Measurements from ENCODE around the gene TDRD6. TPM values are rescaled to one million over a fixed set of nuclear protein-coding genes. Genes with fewer than 3 reads are reported as not detected.
"Not testable (repeated sequence)": the region's sequence is repeated elsewhere in the genome, so short reads cannot be mapped to it uniquely, and the experiment has no call there.

TDRD6 gene
- total RNA-seq, 2 experiments from 2014 or later = not detected

DNA sequence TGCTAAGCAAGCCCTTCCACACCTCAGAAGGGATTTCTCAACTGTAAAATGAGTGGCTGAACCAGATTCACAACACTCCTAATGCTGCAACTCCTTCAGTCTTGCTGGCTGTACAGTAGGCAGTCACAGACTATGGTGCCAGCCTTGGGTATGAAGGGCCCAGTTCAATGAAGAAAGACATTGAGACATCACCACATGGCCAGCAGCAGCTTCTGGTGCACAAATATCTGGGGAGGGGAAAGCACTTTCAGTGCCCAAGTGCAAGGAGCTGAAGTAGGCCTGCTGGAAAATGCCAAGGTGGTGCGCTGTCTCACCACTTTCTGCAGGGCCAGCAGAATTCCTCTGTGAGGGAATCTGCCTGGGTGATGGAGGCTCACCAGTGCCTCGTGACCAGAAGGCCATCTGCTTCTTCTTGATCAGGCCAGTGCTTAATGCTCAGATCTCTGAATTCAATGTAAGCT is 45.7 kb downstream of the TDRD6 start:
- no peaks in the 10 kb centered on the region for H3K36me3 Mint-ChIP-seq (ENCODE audit: low read depth)
- intact Hi-C loops (cut with micrococcal nuclease) = no loop called here
- DNase-seq = no peak
- CTCF ChIA-PET = no interaction called here
- peaks cover 54% of the 10 kb centered on the region for H3K27me3 Mint-ChIP-seq (ENCODE audit: low read depth)
- H3K4me3 Mint-ChIP-seq = no peak overlapping the region
- H3K27ac Mint-ChIP-seq = no peak overlapping the region
- H3K4me1 Mint-ChIP-seq (ENCODE audit: low read depth) = peaks cover 9% of the 10 kb centered on the region
- H3K9me3 Mint-ChIP-seq = no peaks in the 10 kb centered on the region

DNA sequence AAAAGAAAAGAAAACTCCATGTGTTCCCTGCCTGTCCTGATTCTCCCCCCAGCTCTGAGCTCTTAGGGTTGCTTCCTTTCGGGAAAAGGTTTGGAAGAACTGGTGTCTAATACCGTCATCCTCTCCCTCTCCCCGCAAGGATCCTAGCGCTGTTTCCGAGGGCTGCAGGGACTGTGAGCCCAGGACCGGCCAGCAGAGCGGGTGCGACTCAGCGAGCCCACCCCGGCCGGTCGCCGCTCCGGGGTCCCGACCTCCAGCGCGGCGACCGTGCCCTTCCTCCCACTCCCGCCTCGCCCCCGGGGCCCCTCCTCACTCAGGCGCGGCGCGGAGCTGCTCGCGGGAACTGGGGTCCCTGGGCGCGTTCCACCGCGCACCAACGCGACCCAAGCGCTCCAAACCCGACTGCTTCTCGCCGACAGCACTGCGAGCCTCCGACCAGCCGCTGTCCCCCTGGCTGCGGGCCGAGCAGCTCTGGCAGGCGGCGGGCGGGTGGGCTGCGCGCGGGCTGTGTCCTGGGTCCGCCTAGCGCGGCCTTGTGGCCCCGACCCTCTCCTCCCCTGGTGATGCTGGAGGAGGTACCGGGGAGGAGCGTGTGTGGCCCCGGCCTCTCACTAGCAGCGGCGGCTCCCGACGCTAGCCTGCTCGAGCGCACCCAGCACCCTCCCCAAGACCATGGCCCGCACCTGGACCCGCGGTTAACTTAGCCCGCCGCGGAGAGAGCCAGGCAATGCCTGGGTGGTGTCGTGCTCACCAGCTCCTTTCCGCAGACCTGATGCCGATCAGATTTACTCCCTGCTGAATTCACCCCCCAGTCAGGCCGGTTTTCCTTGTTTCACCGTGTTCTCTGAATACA is 47.4 kb downstream of the TDRD6 start, which contains the start of gene PLA2G7:
Gene PLA2G7, minus strand, starts transcription at position 509 of the 853 bp plus-strand sequence. CDS start 12,484 bp downstream, outside the sequence.
- Mint-ChIP-seq H3K9me3 (no peaks in the 10 kb centered on the region), H3K4me3 (peak within 1 kb of the TSS; percentile 46), H3K4me1 (ENCODE audit: low read depth) (peaks cover 9% of the 10 kb centered on the region), H3K27ac (no peak within 1 kb of the TSS), H3K27me3 (ENCODE audit: low read depth) (peaks cover 47% of the 10 kb centered on the region), H3K36me3 (ENCODE audit: low read depth) (no peaks in the 10 kb centered on the region)
- no peak for DNase-seq
- intact Hi-C loops (cut with micrococcal nuclease) = no loop called here
- CTCF ChIA-PET = interaction anchor here (1.1 kb wide), 1 partner anchor 114 kb away, joined by 5 read pairs; no protein-coding TSS in a partner anchor

DNA sequence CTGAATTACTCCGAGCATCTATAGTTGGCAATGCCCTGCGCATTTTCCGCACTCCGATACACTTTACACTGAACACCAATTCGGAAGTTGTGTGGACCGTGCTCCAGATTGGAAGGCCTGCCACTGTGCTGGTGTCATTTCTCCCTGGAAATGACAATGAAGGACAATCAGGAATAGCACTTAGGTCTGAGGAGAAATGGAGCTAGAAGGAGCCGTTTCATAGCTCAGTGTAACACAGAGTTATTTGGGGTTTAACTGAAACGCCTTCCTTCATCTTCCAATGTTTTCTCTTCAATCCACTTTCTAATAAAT is 48.0 kb downstream of the TDRD6 start:
- H3K9me3 Mint-ChIP-seq = no peaks in the 10 kb centered on the region
- peaks cover 47% of the 10 kb centered on the region for H3K27me3 Mint-ChIP-seq (ENCODE audit: low read depth)
- CTCF ChIA-PET = interaction anchor here (1.1 kb wide), 1 partner anchor 114 kb away, joined by 5 read pairs; no protein-coding TSS in a partner anchor
- H3K4me3 Mint-ChIP-seq = no peak overlapping the region
- H3K27ac Mint-ChIP-seq = no peak overlapping the region
- intact Hi-C loops (cut with micrococcal nuclease) = no loop called here
- H3K4me1 Mint-ChIP-seq (ENCODE audit: low read depth) = peaks cover 9% of the 10 kb centered on the region
- H3K36me3 Mint-ChIP-seq (ENCODE audit: low read depth) = no peaks in the 10 kb centered on the region
- DNase-seq = no peak

DNA sequence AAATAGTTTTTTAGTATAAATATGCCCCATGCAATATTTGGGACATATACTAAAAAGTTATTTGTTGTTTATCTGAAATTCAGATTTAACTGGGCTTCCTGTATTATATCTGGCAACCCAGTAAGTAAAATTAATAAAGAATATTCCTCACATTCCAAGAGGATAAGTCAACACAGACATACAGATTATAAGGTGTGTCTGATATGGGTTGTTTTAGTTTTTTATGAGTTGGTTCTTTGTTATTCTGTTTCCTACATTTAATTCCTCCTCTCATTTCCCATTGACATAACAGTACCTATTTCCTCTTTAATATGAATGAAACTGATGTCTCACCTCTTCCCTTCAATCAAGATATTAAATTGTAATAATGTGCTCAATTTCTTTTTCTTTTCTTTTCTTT is 49.2 kb downstream of the TDRD6 start:
- no peaks in the 10 kb centered on the region for H3K9me3 Mint-ChIP-seq
- DNase-seq = no peak
- H3K4me3 Mint-ChIP-seq = no peak overlapping the region
- H3K27ac Mint-ChIP-seq = no peak overlapping the region
- H3K36me3 Mint-ChIP-seq (ENCODE audit: low read depth) = no peaks in the 10 kb centered on the region
- peaks cover 9% of the 10 kb centered on the region for H3K4me1 Mint-ChIP-seq (ENCODE audit: low read depth)
- intact Hi-C loops (cut with micrococcal nuclease) = no loop called here
- CTCF ChIA-PET = no interaction called here
- H3K27me3 Mint-ChIP-seq (ENCODE audit: low read depth) = peaks cover 45% of the 10 kb centered on the region

DNA sequence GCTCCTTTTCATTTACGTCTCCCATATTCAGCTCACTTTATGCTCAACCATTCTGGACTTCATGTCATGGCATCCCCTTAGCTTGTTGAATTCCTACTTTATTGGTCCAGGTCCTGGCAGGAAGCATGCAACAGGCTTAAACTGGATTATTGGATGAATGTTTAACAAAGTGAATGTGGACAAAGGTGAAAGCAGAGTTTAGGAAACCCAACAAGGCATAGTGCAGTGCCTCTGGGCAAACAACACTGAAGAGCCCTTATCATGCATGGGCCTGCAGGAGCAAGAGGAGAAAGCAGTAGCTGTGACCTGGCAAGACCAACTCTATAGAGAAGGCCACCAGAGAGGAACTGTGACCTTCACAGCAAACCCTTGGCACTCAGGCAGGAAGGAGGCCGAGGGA is 53.8 kb downstream of the TDRD6 start:
- Mint-ChIP-seq H3K27ac (no peak overlapping the region), H3K36me3 (ENCODE audit: low read depth) (no peaks in the 10 kb centered on the region), H3K4me3 (no peak overlapping the region), H3K27me3 (ENCODE audit: low read depth) (peaks cover 25% of the 10 kb centered on the region), H3K9me3 (no peaks in the 10 kb centered on the region), H3K4me1 (ENCODE audit: low read depth) (no peaks in the 10 kb centered on the region)
- no peak for DNase-seq
- intact Hi-C loops (cut with micrococcal nuclease) = no loop called here
- CTCF ChIA-PET = no interaction called here

DNA sequence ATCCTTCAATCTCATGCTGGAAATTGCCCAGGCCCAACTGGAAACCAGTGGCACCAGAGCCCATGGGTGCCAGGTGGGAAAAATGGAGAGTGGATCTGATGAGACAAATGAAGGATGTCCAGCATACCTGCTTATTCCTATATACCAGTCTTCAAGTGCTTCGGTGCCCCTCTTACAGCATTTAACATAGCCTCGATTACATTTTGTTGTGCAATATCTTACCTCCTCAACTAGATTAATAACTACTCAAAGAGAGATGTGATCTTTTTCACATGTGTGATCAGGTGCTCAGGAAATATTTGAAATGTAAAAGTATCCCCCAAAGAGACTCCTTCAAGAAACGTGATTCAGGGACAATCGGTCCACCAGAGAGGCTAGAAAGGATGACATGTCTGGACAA is 54.2 kb downstream of the TDRD6 start:
- Mint-ChIP-seq H3K4me1 (ENCODE audit: low read depth) (no peaks in the 10 kb centered on the region), H3K4me3 (no peak overlapping the region), H3K27me3 (ENCODE audit: low read depth) (peaks cover 23% of the 10 kb centered on the region), H3K36me3 (ENCODE audit: low read depth) (no peaks in the 10 kb centered on the region), H3K27ac (no peak overlapping the region), H3K9me3 (no peaks in the 10 kb centered on the region)
- DNase-seq = no peak
- CTCF ChIA-PET = no interaction called here
- intact Hi-C loops (cut with micrococcal nuclease) = no loop called here

DNA sequence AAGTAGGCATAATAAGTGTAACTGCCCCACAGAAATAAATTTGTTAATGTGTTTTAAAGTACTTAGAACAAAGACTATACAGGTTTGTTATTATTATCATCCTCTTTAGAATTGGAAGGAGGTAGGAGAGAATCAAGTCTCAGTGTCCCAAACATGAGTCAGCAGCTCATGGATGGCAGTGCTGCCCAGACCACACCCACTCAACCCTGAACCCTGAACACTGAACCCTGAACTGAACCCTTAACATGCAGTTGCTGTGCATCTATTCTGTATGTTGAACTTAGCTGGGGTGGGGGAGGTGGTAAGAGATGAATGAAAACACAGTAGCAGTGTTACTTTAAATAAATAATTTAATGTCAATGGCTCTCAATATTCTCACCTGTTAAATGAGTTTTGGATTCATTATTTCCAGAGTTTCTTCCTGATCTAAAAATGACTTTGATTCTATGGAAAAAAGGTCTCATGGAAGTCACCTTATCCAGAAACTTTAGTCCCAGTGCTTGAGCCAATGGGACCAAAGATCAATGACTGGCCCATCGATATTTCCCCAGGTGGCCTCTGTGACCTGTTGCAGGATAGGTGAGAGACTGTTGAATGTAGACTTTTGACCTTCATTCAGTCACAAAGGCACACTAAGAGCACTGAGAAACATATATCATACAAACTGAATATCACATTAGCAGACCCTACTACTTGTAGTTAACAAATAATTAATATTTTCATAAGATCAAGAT is 55.9 kb downstream of the TDRD6 start:
- Mint-ChIP-seq H3K4me3 (no peak overlapping the region), H3K36me3 (ENCODE audit: low read depth) (no peaks in the 10 kb centered on the region), H3K9me3 (no peaks in the 10 kb centered on the region), H3K27me3 (ENCODE audit: low read depth) (peaks cover 13% of the 10 kb centered on the region), H3K27ac (no peak overlapping the region), H3K4me1 (ENCODE audit: low read depth) (no peaks in the 10 kb centered on the region)
- CTCF ChIA-PET = no interaction called here
- intact Hi-C loops (cut with micrococcal nuclease) = no loop called here
- DNase-seq = no peak

DNA sequence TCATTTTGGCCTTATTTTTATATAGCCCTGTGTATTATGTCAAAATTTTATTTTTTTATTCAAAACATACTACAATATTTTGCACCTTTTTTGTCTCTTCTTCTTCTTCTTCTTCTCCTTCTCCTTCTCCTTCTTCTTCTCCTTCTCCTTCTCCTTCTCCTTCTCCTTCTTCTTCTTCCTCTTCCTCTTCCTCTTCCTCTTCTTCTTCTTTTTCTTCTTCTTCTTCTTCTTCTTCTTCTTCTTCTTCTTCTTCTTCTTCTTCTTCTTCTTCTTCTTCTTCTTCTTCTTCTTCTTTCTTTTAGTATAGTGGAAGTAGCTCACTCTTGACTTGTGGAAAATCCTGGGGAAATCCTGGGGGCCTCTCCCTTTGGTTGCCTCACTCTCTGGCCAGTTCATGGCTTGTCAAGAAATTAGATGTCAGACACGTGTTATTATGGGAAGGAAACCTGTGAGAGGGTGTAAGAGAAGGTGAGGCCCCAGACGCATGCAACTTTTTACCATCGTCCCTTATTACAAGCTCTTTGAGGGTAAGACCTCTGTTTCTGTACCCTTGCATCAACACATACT is 56.6 kb downstream of the TDRD6 start:
- H3K36me3 Mint-ChIP-seq (ENCODE audit: low read depth); DNase-seq; H3K4me3 Mint-ChIP-seq; H3K9me3 Mint-ChIP-seq; CTCF ChIA-PET; H3K27ac Mint-ChIP-seq; H3K4me1 Mint-ChIP-seq (ENCODE audit: low read depth); intact Hi-C loops (cut with micrococcal nuclease): not testable (repeated sequence)
- peaks cover 16% of the 10 kb centered on the region for H3K27me3 Mint-ChIP-seq (ENCODE audit: low read depth)

DNA sequence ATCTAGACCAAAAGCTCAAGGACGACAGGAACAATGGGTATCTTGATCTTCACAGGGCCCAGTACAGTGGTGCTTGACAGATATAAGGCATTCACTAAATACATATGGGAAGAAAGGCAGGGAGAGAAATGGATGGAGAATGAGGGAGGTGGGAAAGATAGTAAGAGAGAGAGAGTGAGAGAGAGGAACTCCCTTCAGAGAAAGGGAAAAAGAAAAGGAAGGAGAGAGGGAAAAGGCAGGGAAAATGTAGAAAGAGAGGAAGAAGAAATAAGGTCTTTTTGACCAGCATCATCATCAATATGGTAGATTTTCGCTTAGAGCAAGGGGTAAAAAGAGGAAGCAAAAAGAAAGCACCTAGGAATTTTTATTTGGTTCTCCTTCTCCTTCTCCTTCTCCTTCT is 58.3 kb downstream of the TDRD6 start:
- H3K36me3 Mint-ChIP-seq (ENCODE audit: low read depth) = no peaks in the 10 kb centered on the region
- DNase-seq = no peak
- no peak overlapping the region for H3K27ac Mint-ChIP-seq
- H3K9me3 Mint-ChIP-seq = no peaks in the 10 kb centered on the region
- intact Hi-C loops (cut with micrococcal nuclease) = no loop called here
- no peaks in the 10 kb centered on the region for H3K4me1 Mint-ChIP-seq (ENCODE audit: low read depth)
- CTCF ChIA-PET = no interaction called here
- H3K4me3 Mint-ChIP-seq = no peak overlapping the region
- peaks cover 16% of the 10 kb centered on the region for H3K27me3 Mint-ChIP-seq (ENCODE audit: low read depth)

DNA sequence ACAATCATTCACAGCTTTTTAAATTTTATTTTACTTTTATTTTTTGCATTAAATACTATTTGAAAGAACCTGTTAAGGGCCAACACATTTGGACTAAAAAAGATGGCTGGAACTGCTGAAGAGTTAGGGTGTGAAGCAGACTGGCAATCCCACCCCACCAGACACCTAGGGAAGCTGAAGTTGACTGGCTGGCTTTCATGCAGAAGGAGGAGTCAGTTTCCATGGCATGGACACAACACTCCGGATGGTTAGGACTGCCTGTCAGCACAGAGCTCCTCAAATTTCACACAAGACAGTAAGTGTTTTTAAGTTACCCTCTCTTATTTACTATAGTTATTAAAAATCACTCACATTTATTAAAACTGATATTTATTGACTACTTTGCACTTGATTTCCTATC is 59.0 kb downstream of the TDRD6 start, which contains the start of gene ANKRD66:
Gene ANKRD66, plus strand, starts transcription at position 238 of the 400 bp plus-strand sequence. CDS start 5,016 bp downstream, outside the sequence.
- Mint-ChIP-seq H3K4me1 (ENCODE audit: low read depth) (no peaks in the 10 kb centered on the region), H3K36me3 (ENCODE audit: low read depth) (no peaks in the 10 kb centered on the region), H3K4me3 (no peak within 1 kb of the TSS), H3K9me3 (no peaks in the 10 kb centered on the region), H3K27ac (no peak within 1 kb of the TSS), H3K27me3 (ENCODE audit: low read depth) (peaks cover 13% of the 10 kb centered on the region)
- no peak for DNase-seq
- CTCF ChIA-PET = no interaction called here
- intact Hi-C loops (cut with micrococcal nuclease) = no loop called here

DNA sequence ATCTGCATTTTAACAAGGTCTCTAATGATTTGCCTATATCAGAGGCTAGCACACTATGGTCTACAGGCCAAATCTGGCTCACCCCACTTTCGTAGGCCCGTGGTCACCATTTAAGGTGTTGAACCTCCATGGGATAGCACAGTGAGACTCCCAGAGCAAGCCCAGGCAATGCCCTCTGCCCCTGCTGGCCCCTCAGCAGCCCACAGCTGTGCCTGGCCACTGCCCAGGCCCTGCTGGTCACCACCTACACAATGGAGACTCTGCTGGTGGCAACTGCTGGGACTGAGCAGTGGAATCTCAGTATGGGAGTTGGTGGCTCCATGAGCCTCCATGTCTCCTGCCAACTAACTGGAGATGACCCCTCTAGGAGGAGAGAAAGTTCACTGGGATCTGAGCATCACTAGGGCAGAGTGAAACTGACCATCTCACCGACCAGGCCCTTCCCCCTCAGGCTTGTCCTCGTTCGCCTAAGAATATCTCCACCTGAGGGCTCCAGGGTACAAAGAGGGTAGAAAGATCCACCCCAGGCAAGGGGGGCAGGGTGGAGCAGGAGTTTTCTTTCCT is 61.3 kb downstream of the TDRD6 start:
- Mint-ChIP-seq H3K9me3 (no peaks in the 10 kb centered on the region), H3K4me3 (no peak overlapping the region), H3K4me1 (ENCODE audit: low read depth) (no peaks in the 10 kb centered on the region), H3K27ac (no peak overlapping the region), H3K36me3 (ENCODE audit: low read depth) (no peaks in the 10 kb centered on the region), H3K27me3 (ENCODE audit: low read depth) (peaks cover 15% of the 10 kb centered on the region)
- CTCF ChIA-PET = no interaction called here
- no peak for DNase-seq
- intact Hi-C loops (cut with micrococcal nuclease) = no loop called here

DNA sequence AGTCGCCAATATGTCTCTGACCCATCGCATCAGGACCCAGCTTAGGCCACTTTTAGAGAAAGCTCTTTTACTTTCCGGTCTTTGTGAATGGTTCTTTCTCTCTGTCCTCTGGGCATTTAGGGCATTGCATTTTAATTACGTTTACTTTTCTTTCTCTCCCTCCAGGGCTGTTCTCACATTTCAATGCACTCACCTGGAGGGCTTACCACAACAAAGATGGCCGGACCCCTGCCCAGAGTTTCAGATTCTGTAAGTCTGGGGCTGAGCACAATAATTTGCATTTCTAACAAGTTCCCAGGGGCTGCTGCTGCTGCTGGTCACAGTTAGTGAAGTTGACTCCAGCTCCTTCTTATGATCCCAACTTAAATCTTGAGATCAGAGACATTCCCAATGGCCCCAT is 62.0 kb downstream of the TDRD6 start:
- Mint-ChIP-seq H3K4me3 (no peak overlapping the region), H3K36me3 (ENCODE audit: low read depth) (no peaks in the 10 kb centered on the region), H3K4me1 (ENCODE audit: low read depth) (no peaks in the 10 kb centered on the region), H3K27ac (no peak overlapping the region), H3K27me3 (ENCODE audit: low read depth) (peaks cover 15% of the 10 kb centered on the region), H3K9me3 (no peaks in the 10 kb centered on the region)
- CTCF ChIA-PET = no interaction called here
- intact Hi-C loops (cut with micrococcal nuclease) = no loop called here
- no peak for DNase-seq
